GM23338 (cell line): ENCODE data around the gene ATP12A. TPM values are rescaled to one million over a fixed set of nuclear protein-coding genes. Genes with fewer than 3 reads are reported as not detected.

ENCODE experiments used
- ATAC-seq: fragments of 200-7000 bp; cut with Tn5 transposase; 3 replicates; pipeline ENCODE4 v1.9.1; 2020
- DNase-seq: peaks from one replicate; pipeline ENCODE4 v3.0.0-alpha.2; 2015; ENCODE audit warnings: low spot score
- H2AFZ ChIP-seq: fragments of 200-600 bp; sonication (generic); 2 replicates; pipeline ENCODE4 v1.8.0; 2016; ENCODE audit warnings: antibody characterized with exemption, mild to moderate bottlenecking, moderate library complexity
- H3F3A ChIP-seq: fragments of 200-600 bp; sonication (generic); replicated peaks from 2 replicates; pipeline ENCODE4 v1.8.0; 2017; ENCODE audit warnings: antibody characterized with exemption, mixed run types, low read depth
- H3K27ac ChIP-seq: fragments of 200-600 bp; sonication (generic); 2 replicates; pipeline ENCODE4 v1.6.1; 2016; ENCODE audit warnings: low read depth
- H3K27me3 ChIP-seq: fragments of 200-600 bp; sonication (generic); 2 replicates; pipeline ENCODE4 v1.8.0; 2016; ENCODE audit warnings: mild to moderate bottlenecking, mixed run types, moderate library complexity; ENCODE audit not compliant: insufficient read depth
- H3K36me3 ChIP-seq: fragments of 200-600 bp; sonication (generic); 2 replicates; pipeline ENCODE4 v1.8.0; 2016; ENCODE audit warnings: mild to moderate bottlenecking; ENCODE audit not compliant: insufficient read depth
- H3K4me1 ChIP-seq: fragments of 200-600 bp; sonication (generic); 2 replicates; pipeline ENCODE4 v1.8.0; 2016; ENCODE audit warnings: mild to moderate bottlenecking, moderate library complexity; ENCODE audit not compliant: insufficient read depth
- H3K4me2 ChIP-seq: fragments of 200-600 bp; sonication (generic); 2 replicates; pipeline ENCODE4 v1.7.1; 2017; ENCODE audit warnings: mixed run types
- H3K4me3 ChIP-seq: fragments of 200-600 bp; sonication (generic); 2 replicates; pipeline ENCODE4 v1.6.1; 2016; ENCODE audit warnings: mixed run types
- H3K79me2 ChIP-seq: fragments of 200-600 bp; sonication (generic); replicated peaks from 2 replicates; pipeline ENCODE4 v1.8.0; 2017; ENCODE audit warnings: mild to moderate bottlenecking; ENCODE audit not compliant: insufficient read depth
- H3K9me2 ChIP-seq: fragments of 200-600 bp; sonication (generic); 2 replicates; pipeline ENCODE4 v1.8.0; 2017; ENCODE audit not compliant: insufficient read depth
- H4K20me1 ChIP-seq: fragments of 200-600 bp; sonication (generic); replicated peaks from 2 replicates; pipeline ENCODE4 v1.8.0; 2017; ENCODE audit warnings: mild to moderate bottlenecking; ENCODE audit not compliant: insufficient read depth
- H3K27ac Mint-ChIP-seq: 2 replicates; pipeline ENCODE4 v1.8.0; 2020; ENCODE audit warnings: inconsistent platforms, mild to moderate bottlenecking, moderate library complexity, mixed read lengths
- H3K27me3 Mint-ChIP-seq: 3 replicates; pipeline ENCODE4 v1.8.0; 2022; ENCODE audit warnings: low read depth, mild to moderate bottlenecking, moderate library complexity, mixed read lengths, inconsistent platforms; ENCODE audit not compliant: insufficient read depth, poor library complexity
- H3K36me3 Mint-ChIP-seq: 3 replicates; pipeline ENCODE4 v1.8.0; 2021; ENCODE audit warnings: low read depth, mild to moderate bottlenecking, inconsistent platforms, moderate library complexity, mixed read lengths
- H3K4me1 Mint-ChIP-seq: 3 replicates; pipeline ENCODE4 v1.8.0; 2020; ENCODE audit warnings: mild to moderate bottlenecking, inconsistent platforms, mixed read lengths
- H3K4me3 Mint-ChIP-seq: 3 replicates; pipeline ENCODE4 v1.8.0; 2021; ENCODE audit warnings: moderate library complexity, mild to moderate bottlenecking, inconsistent platforms, mixed read lengths
- H3K9me3 Mint-ChIP-seq: 3 replicates; pipeline ENCODE4 v1.8.0; 2020; ENCODE audit warnings: moderate library complexity, mild to moderate bottlenecking, inconsistent platforms, mixed read lengths
- EZH2 ChIP-seq: fragments of 200-600 bp; sonication (generic); IDR thresholded peaks from one replicate; pipeline ENCODE4 v1.8.0; 2017; ENCODE audit warnings: antibody characterized with exemption, mild to moderate bottlenecking, low read depth; ENCODE audit not compliant: unreplicated experiment
- EZH2phosphoT487 ChIP-seq: fragments of 200-600 bp; sonication (generic); IDR thresholded peaks from one replicate; pipeline ENCODE4 v1.8.1; 2018; ENCODE audit warnings: antibody characterized with exemption; ENCODE audit not compliant: unreplicated experiment
- JUNB ChIP-seq: IDR thresholded peaks from one replicate; pipeline ENCODE4 v1.6.1; 2016; ENCODE audit warnings: antibody characterized with exemption; ENCODE audit not compliant: unreplicated experiment
- NANOG ChIP-seq: IDR thresholded peaks from 2 replicates; pipeline ENCODE4 v1.6.1; 2016; ENCODE audit warnings: antibody characterized with exemption, borderline replicate concordance
- POLR2AphosphoS5 ChIP-seq: IDR thresholded peaks from 2 replicates; pipeline ENCODE4 v1.6.1; 2016; ENCODE audit warnings: antibody characterized with exemption, low read depth
- STAT1 ChIP-seq: IDR thresholded peaks from one replicate; pipeline ENCODE4 v1.6.1; 2016; ENCODE audit warnings: antibody characterized with exemption; ENCODE audit not compliant: unreplicated experiment
- ZNF114 ChIP-seq: fragments of 250-450 bp; sonication (Bioruptor Pico); IDR thresholded peaks from 2 replicates; pipeline ENCODE4 v1.5.0; 2020; ENCODE audit warnings: mild to moderate bottlenecking, moderate library complexity
- polyA plus RNA-seq: library from polyadenylated mRNA; unstranded; fragments of >200 nt; fragmentation: Nextera tagmentation; extraction: Ambion mirVana; gene quantifications from 2 replicates; pipeline ENCODE4 v1.2.1, GENCODE V29; 2016
- total RNA-seq: library from RNA; depleted of rRNA; stranded (reverse); fragments of >200 nt; shearing (Covaris generic); gene quantifications from 2 replicates; pipeline ENCODE4 v1.2.3, GENCODE V29; 2014
- TF ChIP-seq, protein P1 (sequence below): IDR thresholded peaks from one replicate; pipeline ENCODE4 v1.6.1; 2018; ENCODE audit warnings: antibody characterized with exemption; ENCODE audit not compliant: unreplicated experiment
- TF ChIP-seq, protein P2 (sequence below): IDR thresholded peaks from 2 replicates; pipeline ENCODE4 v1.6.1; 2016; ENCODE audit warnings: antibody characterized with exemption
- TF ChIP-seq, protein P3 (sequence below): fragments of 250-450 bp; sonication (Bioruptor Pico); IDR thresholded peaks from 2 replicates; pipeline ENCODE4 v1.5.0; 2020; ENCODE audit warnings: mild to moderate bottlenecking, moderate library complexity

Gene ATP12A
- total and polyA plus RNA-seq, 2 experiments from 2014 or later = 0.40 to 1.0 TPM

DNA sequence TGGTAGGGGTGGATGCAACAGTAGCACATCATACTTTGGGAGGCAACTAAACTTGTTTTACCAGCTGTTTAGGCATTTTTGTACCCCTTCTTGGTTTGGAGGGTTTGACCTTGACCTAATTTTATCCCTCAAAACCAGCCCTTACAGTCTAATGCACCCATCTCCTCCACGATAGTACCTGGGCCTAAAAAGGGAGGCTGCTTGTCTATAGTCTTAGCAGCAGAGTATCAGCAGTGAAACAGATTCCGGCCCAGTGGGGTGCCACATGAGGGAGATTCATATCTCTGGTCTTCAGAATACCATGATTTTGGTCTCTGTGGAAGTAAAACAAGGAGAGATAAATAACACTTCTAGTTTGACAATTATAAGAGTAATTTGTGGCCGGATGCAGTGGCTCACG lies 39.5 kb upstream of the ATP12A start:
- Histone ChIP-seq H3K9me2 (0 out of 2 replicates have a peak, but pooled peaks cover 3% of the 10 kb centered on the region), H3K36me3 (no peaks in the 10 kb centered on the region), H2AFZ (no peak overlapping the region; the same call in 1 of the 2 replicates), H4K20me1 (no peaks in the 10 kb centered on the region), H3K4me1 (no peaks in the 10 kb centered on the region), H3K27ac (no peak overlapping the region), H3K4me2 (no peak overlapping the region), H3K4me3 (no peak overlapping the region), H3K79me2 (no peaks in the 10 kb centered on the region), H3F3A (no peaks in the 10 kb centered on the region), H3K27me3 (no peaks in the 10 kb centered on the region)
- H3K9me3 Mint-ChIP-seq = no peaks in the 10 kb centered on the region
- H3K27me3 Mint-ChIP-seq = no peaks in the 10 kb centered on the region
- H3K36me3 Mint-ChIP-seq = no peaks in the 10 kb centered on the region
- DNase-seq (no peak), ATAC-seq (no peak)
- H3K27ac Mint-ChIP-seq = peak overlapping the region; percentile 65; the same call in 1 of the 2 replicates
- TF ChIP-seq, protein P1, sequence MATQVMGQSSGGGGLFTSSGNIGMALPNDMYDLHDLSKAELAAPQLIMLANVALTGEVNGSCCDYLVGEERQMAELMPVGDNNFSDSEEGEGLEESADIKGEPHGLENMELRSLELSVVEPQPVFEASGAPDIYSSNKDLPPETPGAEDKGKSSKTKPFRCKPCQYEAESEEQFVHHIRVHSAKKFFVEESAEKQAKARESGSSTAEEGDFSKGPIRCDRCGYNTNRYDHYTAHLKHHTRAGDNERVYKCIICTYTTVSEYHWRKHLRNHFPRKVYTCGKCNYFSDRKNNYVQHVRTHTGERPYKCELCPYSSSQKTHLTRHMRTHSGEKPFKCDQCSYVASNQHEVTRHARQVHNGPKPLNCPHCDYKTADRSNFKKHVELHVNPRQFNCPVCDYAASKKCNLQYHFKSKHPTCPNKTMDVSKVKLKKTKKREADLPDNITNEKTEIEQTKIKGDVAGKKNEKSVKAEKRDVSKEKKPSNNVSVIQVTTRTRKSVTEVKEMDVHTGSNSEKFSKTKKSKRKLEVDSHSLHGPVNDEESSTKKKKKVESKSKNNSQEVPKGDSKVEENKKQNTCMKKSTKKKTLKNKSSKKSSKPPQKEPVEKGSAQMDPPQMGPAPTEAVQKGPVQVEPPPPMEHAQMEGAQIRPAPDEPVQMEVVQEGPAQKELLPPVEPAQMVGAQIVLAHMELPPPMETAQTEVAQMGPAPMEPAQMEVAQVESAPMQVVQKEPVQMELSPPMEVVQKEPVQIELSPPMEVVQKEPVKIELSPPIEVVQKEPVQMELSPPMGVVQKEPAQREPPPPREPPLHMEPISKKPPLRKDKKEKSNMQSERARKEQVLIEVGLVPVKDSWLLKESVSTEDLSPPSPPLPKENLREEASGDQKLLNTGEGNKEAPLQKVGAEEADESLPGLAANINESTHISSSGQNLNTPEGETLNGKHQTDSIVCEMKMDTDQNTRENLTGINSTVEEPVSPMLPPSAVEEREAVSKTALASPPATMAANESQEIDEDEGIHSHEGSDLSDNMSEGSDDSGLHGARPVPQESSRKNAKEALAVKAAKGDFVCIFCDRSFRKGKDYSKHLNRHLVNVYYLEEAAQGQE = no peak
- TF ChIP-seq STAT1 (no peak), NANOG (no peak), EZH2 (no peak), ZNF114 (CRISPR knock-in tag) (no peak), JUNB (no peak), EZH2phosphoT487 (no peak), POLR2AphosphoS5 (no peak)
- TF ChIP-seq, protein P2, sequence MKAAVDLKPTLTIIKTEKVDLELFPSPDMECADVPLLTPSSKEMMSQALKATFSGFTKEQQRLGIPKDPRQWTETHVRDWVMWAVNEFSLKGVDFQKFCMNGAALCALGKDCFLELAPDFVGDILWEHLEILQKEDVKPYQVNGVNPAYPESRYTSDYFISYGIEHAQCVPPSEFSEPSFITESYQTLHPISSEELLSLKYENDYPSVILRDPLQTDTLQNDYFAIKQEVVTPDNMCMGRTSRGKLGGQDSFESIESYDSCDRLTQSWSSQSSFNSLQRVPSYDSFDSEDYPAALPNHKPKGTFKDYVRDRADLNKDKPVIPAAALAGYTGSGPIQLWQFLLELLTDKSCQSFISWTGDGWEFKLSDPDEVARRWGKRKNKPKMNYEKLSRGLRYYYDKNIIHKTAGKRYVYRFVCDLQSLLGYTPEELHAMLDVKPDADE = no peak
- TF ChIP-seq, protein P3, sequence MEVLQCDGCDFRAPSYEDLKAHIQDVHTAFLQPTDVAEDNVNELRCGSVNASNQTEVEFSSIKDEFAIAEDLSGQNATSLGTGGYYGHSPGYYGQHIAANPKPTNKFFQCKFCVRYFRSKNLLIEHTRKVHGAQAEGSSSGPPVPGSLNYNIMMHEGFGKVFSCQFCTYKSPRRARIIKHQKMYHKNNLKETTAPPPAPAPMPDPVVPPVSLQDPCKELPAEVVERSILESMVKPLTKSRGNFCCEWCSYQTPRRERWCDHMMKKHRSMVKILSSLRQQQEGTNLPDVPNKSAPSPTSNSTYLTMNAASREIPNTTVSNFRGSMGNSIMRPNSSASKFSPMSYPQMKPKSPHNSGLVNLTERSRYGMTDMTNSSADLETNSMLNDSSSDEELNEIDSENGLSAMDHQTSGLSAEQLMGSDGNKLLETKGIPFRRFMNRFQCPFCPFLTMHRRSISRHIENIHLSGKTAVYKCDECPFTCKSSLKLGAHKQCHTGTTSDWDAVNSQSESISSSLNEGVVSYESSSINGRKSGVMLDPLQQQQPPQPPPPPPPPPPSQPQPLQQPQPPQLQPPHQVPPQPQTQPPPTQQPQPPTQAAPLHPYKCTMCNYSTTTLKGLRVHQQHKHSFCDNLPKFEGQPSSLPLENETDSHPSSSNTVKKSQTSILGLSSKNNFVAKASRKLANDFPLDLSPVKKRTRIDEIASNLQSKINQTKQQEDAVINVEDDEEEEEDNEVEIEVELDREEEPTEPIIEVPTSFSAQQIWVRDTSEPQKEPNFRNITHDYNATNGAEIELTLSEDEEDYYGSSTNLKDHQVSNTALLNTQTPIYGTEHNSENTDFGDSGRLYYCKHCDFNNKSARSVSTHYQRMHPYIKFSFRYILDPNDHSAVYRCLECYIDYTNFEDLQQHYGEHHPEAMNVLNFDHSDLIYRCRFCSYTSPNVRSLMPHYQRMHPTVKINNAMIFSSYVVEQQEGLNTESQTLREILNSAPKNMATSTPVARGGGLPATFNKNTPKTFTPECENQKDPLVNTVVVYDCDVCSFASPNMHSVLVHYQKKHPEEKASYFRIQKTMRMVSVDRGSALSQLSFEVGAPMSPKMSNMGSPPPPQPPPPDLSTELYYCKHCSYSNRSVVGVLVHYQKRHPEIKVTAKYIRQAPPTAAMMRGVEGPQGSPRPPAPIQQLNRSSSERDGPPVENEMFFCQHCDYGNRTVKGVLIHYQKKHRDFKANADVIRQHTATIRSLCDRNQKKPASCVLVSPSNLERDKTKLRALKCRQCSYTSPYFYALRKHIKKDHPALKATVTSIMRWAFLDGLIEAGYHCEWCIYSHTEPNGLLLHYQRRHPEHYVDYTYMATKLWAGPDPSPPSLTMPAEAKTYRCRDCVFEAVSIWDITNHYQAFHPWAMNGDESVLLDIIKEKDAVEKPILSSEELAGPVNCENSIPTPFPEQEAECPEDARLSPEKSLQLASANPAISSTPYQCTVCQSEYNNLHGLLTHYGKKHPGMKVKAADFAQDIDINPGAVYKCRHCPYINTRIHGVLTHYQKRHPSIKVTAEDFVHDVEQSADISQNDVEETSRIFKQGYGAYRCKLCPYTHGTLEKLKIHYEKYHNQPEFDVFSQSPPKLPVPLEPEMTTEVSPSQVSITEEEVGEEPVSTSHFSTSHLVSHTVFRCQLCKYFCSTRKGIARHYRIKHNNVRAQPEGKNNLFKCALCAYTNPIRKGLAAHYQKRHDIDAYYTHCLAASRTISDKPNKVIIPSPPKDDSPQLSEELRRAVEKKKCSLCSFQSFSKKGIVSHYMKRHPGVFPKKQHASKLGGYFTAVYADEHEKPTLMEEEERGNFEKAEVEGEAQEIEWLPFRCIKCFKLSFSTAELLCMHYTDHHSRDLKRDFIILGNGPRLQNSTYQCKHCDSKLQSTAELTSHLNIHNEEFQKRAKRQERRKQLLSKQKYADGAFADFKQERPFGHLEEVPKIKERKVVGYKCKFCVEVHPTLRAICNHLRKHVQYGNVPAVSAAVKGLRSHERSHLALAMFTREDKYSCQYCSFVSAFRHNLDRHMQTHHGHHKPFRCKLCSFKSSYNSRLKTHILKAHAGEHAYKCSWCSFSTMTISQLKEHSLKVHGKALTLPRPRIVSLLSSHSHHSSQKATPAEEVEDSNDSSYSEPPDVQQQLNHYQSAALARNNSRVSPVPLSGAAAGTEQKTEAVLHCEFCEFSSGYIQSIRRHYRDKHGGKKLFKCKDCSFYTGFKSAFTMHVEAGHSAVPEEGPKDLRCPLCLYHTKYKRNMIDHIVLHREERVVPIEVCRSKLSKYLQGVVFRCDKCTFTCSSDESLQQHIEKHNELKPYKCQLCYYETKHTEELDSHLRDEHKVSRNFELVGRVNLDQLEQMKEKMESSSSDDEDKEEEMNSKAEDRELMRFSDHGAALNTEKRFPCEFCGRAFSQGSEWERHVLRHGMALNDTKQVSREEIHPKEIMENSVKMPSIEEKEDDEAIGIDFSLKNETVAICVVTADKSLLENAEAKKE (CRISPR knock-in tag) = no peak
- no peak overlapping the region for H3K4me3 Mint-ChIP-seq
- no peaks in the 10 kb centered on the region for H3K4me1 Mint-ChIP-seq
